Activated CD8-positive, alpha-beta memory T cell treated with anti-CD3 and anti-CD28 coated beads, Interleukin-2, amount 50 U/mL, for 24 hours (primary cell): Measurements from ENCODE around the gene HIPK3.
"Not testable (repeated sequence)": the region's sequence is repeated elsewhere in the genome, so short reads cannot be mapped to it uniquely, and the experiment has no call there.

Experiments used
- DNase-seq: peaks from one replicate; pipeline ENCODE4 v3.0.0-alpha.2; 2020; ENCODE audit errors: extremely low read depth

Gene HIPK3

DNA sequence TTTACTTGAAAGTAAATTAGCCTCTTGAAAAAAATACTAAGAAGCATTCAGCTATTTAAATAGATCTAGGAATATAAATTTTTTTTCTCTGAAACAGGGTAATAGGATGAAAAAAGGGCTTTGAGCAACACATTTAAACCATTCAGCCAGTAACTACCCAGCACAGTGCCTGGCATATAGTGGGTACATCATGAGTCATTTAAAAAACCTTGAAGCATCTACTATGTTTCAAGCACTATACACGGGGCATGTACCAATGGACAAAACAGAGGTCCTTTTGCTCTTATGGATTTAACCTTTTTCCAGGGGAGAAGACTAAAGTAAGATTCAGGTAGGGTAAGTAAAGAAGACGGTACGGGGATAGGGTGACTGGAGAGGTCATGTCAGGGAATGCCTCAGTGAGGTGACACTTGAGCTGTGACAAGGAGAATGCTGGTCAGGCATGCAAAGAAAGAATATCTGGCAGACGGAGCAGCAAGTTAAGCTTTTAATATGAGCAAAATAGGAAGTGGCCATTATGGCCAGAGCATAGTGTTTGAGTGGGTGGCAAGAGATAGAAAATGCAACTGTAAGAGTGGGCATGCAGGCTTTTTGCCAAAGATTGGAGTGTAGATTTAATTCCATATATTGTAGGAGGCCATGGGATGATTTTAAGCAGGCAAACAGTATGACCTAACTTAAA, 101.1 kb downstream of the HIPK3 start:
- DNase-seq = no peak

DNA sequence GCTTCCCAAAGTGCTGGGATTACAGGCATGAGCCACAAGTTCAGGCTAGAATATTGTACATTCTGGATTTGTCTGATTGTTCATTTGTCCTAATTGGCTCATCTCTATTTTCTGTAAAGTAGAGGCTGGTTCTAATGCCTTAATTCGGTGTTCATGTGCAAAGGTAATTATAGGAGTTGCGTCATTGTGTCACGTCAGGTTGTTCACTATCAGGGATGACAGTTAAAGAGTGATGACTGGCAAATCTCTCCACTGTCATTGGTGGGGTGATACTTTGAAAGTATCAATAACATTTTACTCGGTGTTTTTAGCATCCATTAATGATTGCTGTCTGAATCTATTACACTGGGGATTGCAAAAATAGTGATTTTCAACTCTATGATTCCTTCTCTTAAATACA, 103.5 kb downstream of the HIPK3 start:
- DNase-seq = no peak

DNA sequence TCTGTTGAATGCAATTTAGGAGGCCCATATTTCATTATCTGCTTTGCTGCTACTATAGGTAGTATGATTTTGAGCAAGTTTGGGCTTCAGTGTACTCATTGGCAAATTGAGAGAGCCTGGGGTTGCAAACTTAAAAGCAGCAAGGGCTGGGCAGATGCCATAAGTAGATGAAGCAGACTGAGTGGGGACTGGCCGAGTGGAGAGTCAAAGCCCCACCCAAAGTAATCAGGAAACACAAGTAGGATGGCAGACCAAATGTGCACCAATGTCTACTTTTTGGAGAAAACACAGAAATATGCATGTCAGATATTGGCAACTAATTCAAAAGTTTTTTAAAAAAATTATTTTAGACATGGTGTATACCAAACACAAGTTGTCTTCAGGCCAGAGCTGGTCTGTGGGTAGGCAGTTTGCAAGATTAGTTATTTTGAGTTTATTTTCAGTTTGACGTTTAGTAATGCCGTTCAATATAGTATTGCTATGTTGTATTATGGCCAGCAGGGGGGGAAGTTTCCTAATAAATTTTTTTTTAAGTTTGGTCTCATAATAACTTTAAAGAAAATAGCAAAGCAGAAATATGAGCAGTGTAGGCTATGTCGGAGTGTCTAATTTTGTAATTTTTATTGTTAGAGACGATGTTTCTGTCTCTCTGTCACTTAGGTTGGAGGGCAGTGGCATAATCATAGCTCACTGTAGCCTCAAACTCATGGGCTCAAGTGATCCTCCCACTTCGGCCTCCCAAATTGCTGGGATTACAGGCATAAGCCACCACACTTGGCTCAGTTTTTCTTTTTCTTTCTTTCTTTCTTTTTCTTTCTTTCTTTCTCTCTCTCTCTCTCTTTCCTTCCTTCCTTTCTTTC, 105.1 kb downstream of the HIPK3 start:
- DNase-seq = no peak

DNA sequence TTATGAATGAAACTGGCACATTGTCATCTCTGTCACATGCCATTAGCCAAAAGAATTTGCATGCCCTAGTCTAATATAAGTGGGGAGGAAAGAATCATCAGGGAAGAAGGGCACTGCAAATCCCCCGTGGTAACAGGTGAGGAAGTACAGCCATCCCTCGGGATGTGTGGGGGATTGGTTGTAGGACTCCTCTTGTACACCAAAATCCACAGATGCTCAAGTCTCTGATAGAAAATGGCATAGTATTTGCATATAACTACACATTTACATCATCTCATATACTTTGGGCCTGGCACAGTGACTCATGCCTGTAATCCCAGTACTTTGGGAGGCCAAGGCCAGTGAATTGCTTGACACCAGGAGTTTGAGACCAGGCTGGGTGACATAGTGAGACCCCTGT, 109.7 kb downstream of the HIPK3 start:
- no peak for DNase-seq

DNA sequence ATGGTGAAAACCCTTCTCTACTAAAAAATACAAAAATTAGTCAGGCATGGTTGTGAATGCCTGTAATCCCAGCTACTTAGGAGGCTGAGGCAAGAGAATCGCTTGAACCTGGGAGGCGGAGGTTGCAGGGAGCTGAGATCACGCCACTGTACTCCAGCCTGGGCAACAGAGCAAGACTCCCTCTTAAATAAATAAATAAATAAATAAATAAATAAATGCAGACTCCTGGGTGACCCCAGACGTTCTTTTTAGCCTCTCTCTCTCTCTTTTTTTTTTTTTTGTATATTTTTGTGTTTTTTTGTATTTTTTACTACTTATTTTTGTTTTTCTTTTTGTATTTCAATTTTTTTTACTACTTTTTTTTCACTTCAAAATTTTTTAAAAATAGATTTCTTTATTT, 111.3 kb downstream of the HIPK3 start:
- not testable (repeated sequence) for DNase-seq

DNA sequence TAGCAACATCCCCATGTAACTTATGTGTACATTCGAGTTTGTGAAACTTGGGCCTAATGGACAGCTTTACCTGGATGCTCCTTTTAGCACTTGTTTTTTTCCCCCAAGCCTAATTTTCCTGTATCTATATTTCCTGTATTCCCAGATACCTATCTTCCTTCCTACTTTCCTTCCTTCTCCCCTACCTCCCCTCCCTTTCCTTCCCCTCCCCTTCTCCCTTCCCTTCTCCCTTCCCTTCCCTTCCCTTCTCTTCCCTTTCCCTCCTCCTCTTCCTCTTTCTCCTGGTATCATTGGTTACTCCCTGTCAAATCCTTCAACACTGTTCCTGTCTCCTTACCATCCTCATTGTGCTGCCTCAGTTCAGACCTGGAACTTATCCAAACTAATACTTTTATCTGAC, 111.8 kb downstream of the HIPK3 start:
- DNase-seq = no peak

DNA sequence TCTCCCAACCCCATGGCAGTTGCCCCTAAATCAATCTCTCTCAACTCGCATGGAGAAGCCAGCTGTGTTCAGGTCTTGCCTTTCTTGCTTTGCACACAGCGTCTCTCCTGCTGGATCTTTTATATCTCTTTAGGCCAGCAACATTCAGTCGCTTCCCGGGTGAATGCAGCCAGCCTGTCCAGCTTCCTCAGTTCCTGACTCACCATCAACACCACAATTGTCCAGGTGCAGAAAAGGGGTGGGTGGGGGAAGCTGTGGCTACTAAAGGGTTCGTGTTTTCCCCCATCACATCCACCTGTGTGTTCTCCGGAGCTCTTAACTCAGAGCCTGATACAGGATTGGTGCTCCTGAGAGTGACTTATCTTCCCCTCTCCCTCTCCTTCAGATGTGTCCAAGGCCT, 116.5 kb downstream of the HIPK3 start:
- no peak for DNase-seq

DNA sequence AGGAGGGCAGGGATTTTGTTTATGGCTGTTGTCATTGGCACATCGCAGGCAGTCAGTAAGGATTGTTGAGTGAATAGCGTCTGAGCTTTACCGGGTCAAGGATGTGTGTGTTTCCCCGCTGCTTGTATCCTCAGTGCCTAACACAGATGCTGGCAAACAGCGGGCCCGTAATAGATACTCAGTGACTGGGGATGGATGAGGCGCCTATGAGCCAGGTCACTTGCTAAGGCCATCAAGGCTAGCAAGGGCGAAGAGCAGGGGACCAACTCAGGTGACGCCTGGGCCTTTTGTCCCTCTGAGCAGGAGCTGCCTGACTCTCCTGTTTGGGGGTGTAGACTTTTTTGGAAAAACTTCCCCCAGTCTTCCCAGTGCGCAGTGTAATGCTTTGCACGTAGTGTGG, 118.1 kb downstream of the HIPK3 start:
- no peak for DNase-seq

DNA sequence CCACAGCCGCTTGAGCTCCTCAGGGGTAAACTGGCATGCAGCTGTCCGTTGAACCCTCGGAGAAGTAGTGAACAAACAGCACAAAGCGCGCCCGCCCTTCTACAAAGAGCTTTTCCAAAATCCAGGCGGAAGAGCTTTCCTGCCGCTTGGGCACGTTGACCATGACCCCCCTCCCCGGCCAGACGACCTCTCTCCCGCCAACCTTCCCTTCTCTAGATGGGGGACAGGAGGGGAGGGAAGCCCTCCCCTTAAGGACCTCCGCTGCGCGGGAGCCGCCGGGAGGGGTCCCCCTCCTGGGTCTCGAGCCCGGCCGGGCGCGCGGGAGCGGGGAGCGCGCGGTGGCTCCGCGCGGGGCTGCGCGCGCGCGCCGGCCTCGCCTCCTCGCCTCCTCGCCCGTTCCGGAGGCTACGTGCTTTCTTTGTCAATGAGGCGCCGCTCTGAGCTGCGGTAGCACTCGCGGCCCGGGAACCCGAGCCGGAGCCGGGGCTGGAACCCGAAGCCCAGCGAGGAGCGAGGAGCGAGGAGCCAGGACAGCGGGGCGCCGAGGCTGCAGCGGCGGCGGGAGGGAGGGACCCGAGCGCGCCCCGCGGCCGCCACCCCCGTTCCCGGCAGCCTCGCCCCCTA, 118.6 kb downstream of the HIPK3 start, which contains the start of gene KIAA1549L:
Gene KIAA1549L, plus strand, starts transcription at position 421 of the 624 bp plus-strand sequence.
- no peak for DNase-seq

DNA sequence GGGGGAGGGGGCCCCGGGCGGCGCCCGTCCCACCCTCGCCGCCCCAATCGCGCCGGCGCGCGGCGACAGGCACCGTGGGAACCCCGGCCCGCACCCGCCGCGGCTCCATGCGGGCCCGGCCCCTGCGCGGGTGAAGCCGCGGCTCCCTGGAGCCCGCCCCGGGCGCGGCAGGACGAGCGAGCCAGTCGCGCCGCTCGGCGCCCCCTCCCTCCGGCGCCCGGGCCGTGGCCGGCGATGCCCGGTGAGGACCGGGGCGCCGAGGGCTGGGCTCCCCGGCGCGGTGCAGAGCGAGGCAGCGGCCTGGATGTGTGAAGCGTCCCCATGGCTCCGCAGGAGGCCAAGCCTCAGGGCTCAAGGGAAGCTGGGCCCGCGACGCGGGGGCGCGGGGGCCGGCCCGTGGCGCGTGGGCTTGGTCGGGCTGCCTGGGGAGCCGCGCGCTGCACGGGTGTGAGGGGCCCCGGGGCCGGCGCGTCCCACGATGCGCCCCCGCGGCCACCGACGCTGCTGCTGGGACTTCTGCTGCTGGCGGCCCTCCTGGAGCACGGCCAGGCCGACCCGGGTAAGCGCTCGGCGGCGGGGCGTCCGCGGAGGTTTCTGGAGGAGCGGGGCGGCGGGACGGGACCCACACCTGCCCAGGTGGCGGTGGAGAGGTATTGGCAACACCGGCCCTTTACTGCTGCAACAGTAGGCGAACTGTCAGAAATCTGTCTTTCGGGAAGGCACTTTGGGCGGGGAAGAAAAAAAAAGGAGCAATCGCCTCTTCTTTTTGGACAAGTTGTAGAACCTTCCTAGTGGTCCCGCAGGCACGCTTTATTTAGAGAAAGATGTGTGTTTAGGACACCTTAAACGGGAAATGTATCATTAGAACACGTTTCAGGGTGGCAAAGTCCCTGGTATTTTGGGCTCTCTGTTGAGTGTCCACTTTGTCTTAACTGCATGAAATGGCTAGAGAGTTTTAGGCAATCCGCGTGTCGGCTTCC, 119.4 kb downstream of the HIPK3 start:
- no peak for DNase-seq

DNA sequence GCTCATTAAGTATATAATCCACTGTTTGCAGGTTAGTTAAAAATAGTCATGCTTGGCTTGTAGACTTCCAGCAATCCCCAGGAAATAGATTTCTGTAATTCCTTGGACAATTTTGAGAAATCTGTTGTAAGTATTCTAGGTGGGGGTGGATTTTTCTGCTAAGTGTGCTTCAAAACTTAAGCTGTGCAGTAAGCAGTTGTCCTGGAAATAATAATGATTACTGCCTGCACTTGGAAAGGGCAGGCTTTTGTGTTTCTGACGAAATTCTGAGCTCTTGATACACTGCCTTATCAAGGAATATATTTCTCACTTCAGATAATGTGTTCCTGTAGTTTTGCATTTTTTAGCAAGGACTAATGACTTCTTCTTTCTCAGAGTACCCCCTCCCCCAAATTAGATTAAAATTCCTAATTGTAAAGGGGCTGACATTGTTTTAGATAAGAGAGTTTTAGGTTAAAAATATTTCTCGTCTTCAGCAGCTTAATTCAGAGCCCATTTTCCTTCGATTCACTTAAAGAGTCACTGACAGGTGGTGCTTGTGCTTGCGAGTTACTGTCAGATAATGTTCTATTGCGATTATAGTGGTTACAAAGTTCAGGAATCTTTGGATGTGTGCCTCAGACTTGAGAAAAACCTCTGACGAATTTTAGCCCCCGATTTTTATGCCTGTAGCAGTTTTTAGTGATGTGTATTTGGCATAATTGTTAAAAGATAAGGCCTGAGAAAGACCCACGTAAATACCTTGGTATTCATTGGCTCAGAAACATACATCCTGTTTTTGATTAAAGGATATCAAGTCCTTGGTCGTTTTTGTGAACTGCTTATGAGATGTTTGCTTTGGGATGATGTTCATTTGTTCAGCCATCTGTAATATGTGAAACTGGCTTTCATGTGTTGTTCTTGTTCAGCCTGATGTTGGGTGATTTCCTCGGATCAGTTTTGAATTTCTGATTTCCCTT, 120.5 kb downstream of the HIPK3 start:
- DNase-seq = no peak

DNA sequence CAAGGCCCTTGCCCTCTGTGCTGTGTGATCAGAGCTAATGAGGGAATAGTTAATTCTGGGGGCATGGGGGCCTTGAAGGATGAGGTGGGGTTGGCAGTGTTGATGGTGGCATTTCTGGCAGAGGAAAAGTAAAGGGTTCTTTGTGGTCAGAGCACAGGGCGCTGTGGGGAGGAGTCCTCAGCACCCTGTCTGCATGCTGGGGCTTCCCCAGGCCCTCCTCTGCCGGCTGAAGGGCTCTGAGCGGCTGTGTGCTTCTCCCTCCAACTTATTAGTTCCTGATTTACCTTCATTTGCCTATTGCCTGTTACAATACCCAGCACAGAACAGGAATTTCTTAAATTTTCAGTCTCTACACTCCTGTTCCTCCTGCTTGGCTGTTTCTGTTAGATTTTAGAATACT, 122.8 kb downstream of the HIPK3 start:
- no peak for DNase-seq

DNA sequence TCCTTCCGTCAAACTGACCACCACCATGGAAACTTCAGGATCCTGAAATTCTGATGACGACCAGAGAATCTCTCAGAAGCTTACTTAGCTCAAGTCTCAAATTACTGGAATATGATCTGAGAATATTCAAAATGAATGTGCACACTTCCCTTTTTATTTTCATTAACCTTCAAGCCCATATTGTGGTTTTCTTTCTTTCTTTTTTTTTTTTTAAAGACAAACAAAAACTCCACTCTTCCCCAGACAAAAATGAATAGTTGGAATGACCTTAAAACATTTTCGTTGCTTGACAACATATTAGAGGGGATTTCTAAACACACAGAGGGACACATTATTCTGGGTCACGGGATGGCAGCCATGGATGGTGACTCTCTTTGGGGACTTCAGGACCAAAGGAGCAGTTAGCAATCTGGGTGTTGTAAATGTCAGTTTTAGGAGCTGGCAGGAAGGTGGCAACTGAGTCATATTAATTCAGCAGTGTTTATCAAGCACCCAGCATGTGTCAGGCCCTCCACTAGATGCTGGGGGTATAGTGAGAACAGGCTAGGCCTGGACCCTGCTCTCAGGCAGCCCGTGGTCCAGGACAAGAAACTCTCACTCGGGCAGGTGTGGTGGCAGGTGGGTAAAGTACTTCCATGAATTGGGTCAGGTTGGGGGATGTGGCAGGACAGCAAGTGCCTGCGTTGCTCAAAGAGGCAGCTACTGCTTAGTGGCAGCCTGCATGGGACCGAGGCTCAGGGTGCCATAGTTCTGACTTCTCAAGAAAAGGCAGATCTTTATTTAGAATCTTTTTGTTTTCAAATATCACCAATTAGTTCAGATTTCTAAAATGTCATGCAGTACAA, 126.1 kb downstream of the HIPK3 start:
- no peak for DNase-seq

DNA sequence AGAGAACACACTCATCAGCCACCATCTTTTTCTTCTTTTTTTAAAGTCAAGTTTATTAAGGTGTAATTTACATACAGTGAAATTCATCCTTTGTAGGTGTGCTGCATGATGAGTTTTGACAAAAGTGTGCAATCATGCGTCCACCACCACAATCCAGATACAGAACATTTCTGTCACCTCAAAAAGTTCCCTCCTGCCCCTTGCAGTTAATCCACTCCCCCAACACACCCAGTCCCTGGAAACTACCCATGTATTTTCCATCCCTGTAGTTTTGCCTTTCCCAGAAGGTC, 126.7 kb downstream of the HIPK3 start:
- no peak for DNase-seq

DNA sequence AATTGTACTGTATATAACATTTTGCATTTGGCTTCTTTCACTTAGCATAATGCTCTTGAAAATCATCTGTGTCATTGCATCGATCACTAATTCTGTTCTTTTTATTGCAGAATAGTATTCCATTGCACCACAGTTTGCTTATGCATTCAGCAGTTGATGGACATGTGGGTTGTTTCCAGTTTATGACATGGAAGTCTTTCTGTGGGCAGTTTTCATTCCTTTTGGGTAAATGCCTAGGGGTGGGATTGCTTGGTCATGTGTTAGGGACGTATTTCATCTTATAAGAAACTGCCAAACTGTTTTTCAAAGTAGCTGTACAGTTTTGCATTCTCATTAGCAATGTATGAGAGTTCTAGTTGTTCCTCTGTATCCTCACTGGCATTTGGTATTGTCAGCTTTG, 127.0 kb downstream of the HIPK3 start:
- no peak for DNase-seq

DNA sequence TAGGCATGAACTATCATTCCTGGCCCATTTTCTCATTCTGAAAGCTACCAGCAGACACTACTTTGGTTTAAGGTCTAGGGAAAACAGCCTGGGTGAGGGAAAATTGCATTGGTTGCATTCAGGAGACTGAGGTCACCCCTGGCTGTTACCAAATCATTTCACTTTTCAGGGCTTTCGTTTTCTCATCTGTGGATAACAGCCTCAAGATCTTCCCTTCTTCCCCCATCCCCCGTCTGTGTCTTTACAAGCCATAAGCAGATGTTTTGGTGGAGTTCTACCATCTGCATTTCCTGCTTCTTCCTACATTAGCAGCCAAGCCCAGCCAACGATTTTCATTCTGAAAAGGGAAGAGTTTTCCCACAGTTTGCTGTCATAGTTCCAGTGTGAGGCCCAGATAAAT, 130.4 kb downstream of the HIPK3 start:
- no peak for DNase-seq

DNA sequence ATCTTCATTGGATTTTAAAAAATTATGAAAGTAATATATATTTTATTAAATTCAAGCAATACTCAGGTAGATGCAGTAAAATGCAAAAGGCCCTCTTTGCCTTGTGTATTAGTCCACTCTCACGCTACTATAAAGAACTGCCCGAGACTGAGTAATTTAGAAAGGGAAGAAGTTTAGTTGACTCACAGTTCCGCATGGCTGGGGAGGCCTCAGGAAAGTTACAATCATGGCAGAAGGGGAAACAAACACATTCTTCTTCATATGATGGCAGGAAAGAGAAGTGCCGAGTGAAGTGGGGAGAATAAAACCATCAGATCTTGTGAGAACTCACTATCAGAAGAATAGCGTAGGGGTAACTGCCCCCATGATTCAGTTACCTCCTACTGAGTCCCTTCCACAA, 130.8 kb downstream of the HIPK3 start:
- no peak for DNase-seq

DNA sequence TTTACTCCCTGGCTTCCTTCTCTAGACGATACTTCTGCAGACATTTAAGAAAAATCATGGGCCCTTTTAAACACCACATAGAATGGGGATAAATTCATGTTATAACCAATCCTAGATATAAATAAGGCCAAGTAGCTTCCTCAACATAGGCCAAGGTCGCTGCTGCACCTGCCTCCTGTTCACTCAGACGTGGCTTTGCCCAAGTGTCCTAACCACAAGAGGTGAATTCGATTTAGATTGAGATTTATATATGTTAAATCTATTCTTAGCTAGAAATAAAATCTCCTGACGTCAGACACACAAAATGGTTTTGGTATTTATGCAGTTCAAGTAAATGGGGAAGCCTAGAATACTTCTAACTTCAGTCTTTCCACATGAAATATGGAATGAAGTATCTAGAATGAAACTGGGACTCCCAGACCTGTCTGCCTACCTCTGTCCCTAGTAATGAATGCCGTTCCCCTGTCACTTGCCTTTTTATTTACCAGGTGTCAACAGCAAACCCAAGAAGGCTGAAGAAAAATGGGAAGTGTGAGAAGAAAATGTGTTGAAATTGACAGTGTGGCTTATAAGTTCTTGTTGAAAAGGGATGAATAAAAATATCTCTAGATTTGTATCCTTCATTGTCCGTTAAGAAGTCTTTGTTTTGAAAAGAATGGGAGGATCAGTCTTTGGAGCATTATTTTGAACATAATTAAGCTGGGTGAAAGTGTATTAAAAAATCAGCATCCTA, 131.8 kb downstream of the HIPK3 start:
- DNase-seq = no peak

DNA sequence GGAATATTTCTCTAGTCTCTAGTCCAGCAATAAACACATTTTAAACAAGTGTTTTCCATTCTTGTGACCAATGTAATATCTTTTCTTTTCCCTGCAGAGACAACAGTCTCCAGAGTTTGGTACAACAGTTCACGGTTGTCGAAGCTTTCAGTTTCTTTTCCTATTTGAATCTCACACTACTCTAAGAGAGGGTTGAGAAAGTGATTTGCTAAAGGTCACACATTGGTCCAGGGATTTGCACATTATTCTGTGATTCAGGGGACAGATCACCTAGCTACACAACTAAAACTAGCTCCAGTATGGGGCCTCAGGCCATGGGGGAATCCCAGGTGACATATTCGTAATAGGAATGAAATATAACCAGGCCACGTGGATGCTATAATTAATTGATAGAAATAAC, 132.5 kb downstream of the HIPK3 start:
- no peak for DNase-seq
